ENCODE results near the gene UBN1.

Gene UBN1

GRCh38 chr16:4825196-4825595, 22.1 kb upstream of the UBN1 start:
- no peak for DNase-seq (ENCODE audit: low read depth)

GRCh38 chr16:4826526-4826925, 20.8 kb upstream of the UBN1 start:
- DNase-seq (ENCODE audit: low read depth): no peak

GRCh38 chr16:4826980-4827379, 20.3 kb upstream of the UBN1 start:
- no peak for DNase-seq (ENCODE audit: low read depth)

- DNase-seq (ENCODE audit: low read depth): no peak
These were observed 18.5 kb upstream of the UBN1 start for GRCh38 chr16:4828567-4829321.

GRCh38 chr16:4830408-4830807, 16.9 kb upstream of the UBN1 start:
- DNase-seq (ENCODE audit: low read depth): no peak

GRCh38 chr16:4831616-4832015, 15.7 kb upstream of the UBN1 start:
- DNase-seq (ENCODE audit: low read depth): no peak

- no peak for DNase-seq (ENCODE audit: low read depth)
These were observed 14.5 kb upstream of the UBN1 start for GRCh38 chr16:4832698-4833343.

GRCh38 chr16:4833584-4833983, 13.7 kb upstream of the UBN1 start:
- no peak for DNase-seq (ENCODE audit: low read depth)

GRCh38 chr16:4836727-4837126, 10.6 kb upstream of the UBN1 start:
- DNase-seq (ENCODE audit: low read depth): no peak

GRCh38 chr16:4837733-4838501, 9.4 kb upstream of the UBN1 start:
- DNase-seq (ENCODE audit: low read depth): no peak

GRCh38 chr16:4839942-4840341, 7.3 kb upstream of the UBN1 start:
- DNase-seq (ENCODE audit: low read depth): no peak

GRCh38 chr16:4840984-4841383, 6.3 kb upstream of the UBN1 start:
- no peak for DNase-seq (ENCODE audit: low read depth)

GRCh38 chr16:4846503-4846900, 779 bp upstream of the UBN1 start:
- DNase-seq (ENCODE audit: low read depth): no peak

GRCh38 chr16:4847774-4848587, 700 bp downstream of the UBN1 start:
- DNase-seq (ENCODE audit: low read depth): no peak

GRCh38 chr16:4850211-4850610, 2.9 kb downstream of the UBN1 start:
- DNase-seq (ENCODE audit: low read depth): no peak

- no peak for DNase-seq (ENCODE audit: low read depth)
These were observed 5.1 kb downstream of the UBN1 start for GRCh38 chr16:4852221-4852872.

- no peak for DNase-seq (ENCODE audit: low read depth)
These were observed 8.1 kb downstream of the UBN1 start for GRCh38 chr16:4855371-4855770.

GRCh38 chr16:4855804-4856203, 8.5 kb downstream of the UBN1 start:
- DNase-seq (ENCODE audit: low read depth): no peak

- DNase-seq (ENCODE audit: low read depth): no peak
These were observed 12.1 kb downstream of the UBN1 start for GRCh38 chr16:4859190-4859899.

- no peak for DNase-seq (ENCODE audit: low read depth)
These were observed 12.6 kb downstream of the UBN1 start for GRCh38 chr16:4859900-4860255.

GRCh38 chr16:4860727-4861342, 13.6 kb downstream of the UBN1 start:
- DNase-seq (ENCODE audit: low read depth): no peak
